Measurements from ENCODE around the gene MVB12B. TPM values are rescaled to one million over a fixed set of nuclear protein-coding genes. Genes with fewer than 3 reads are reported as not detected.

The MVB12B gene
- total and polyA plus RNA-seq, 2 of the 4 experiments (the other 2 are of a cell fraction) = 2.0 to 4.0 TPM

GRCh38 chr9:126435105-126435504 is 108.5 kb downstream of the MVB12B start:
- in situ Hi-C loops (cut with MboI; ENCODE audit: low sequenced_read_pairs) = no loop called here
- Histone ChIP-seq H3K18ac (ENCODE audit: low read depth, low read length) (no peak overlapping the region), H3K4me2 (ENCODE audit: low read depth, low read length) (no peak overlapping the region), H3K4me3 (ENCODE audit: insufficient read depth, low read depth, low read length) (no peak overlapping the region), H2BK20ac (ENCODE audit: low read depth, low read length) (no peak overlapping the region), H3K27ac (ENCODE audit: insufficient read depth, low read length) (no peak overlapping the region), H2AK9ac (replicated peaks; ENCODE audit: low read depth, low read length, poor library complexity) (no peak overlapping the region), H3K9me3 (ENCODE audit: control insufficient read depth, insufficient read depth, low read length) (no peaks in the 10 kb centered on the region), H4K91ac (ENCODE audit: insufficient read depth, low read depth, low read length) (no peak overlapping the region), H4K8ac (ENCODE audit: low read depth in 2 of 2, low read length in 2 of 2) (no peak overlapping the region), H3K27me3 (ENCODE audit: control insufficient read depth, insufficient read depth, low read length) (no peaks in the 10 kb centered on the region), H2AFZ (replicated peaks; ENCODE audit: low read length, poor library complexity) (no peak overlapping the region), H2BK15ac (ENCODE audit: low read depth, low read length) (no peak overlapping the region), H3K23ac (ENCODE audit: low read depth, low read length) (no peak overlapping the region), H4K20me1 (ENCODE audit: insufficient read depth, low read length) (no peaks in the 10 kb centered on the region), H3K36me3 (ENCODE audit: control insufficient read depth, insufficient read depth, low read length) (peaks cover 4% of the 10 kb centered on the region; the same call in 1 of the 2 replicates), H4K5ac (ENCODE audit: low read depth, low read length) (no peak overlapping the region), H3K14ac (replicated peaks; ENCODE audit: low read depth, low read length) (no peak overlapping the region), H2BK5ac (ENCODE audit: low read depth, low read length, poor library complexity, severe bottlenecking) (no peak overlapping the region), H3K9ac (ENCODE audit: low read depth, low read length) (no peak overlapping the region), H3K4ac (ENCODE audit: low read depth, low read length) (no peak overlapping the region), H2AK5ac (ENCODE audit: low read depth, low read length) (no peak overlapping the region), H3K56ac (ENCODE audit: extremely low read depth, insufficient read depth, low read length) (no peak overlapping the region), H3K79me1 (ENCODE audit: low read depth in 1 of 2, low read length in 2 of 2) (no peaks in the 10 kb centered on the region), H3K4me1 (ENCODE audit: control insufficient read depth, insufficient read depth, low read length) (peaks cover 8% of the 10 kb centered on the region), H2BK120ac (ENCODE audit: low read depth, low read length) (no peak overlapping the region), H3K9me1 (ENCODE audit: insufficient read depth, low read length) (no peaks in the 10 kb centered on the region)
- DNase-seq = no peak
- no peak for TF ChIP-seq NFE2L2 (IDR thresholded peaks at IDR 0.05; ENCODE audit: low read depth, low read length)
- no peak for TF ChIP-seq POLR2A (IDR thresholded peaks at IDR 0.05; ENCODE audit: low read depth, low read length)
- no peak for TF ChIP-seq CTCF (conservative IDR thresholded peaks at IDR 0.05; ENCODE audit: low read depth, low read length)
- no peak for TF ChIP-seq USF2 (IDR thresholded peaks at IDR 0.05; ENCODE audit: low read depth, low read length)
- no peak for TF ChIP-seq MAFK (IDR thresholded peaks at IDR 0.05; ENCODE audit: low read depth, low read length)
- TF ChIP-seq RFX5 (IDR thresholded peaks at IDR 0.05; ENCODE audit: low read depth, low read length) = no peak
- no peak for TF ChIP-seq RCOR1 (IDR thresholded peaks at IDR 0.05; ENCODE audit: insufficient replicate concordance, low read length)
- TF ChIP-seq MXI1 (IDR thresholded peaks at IDR 0.05; ENCODE audit: borderline replicate concordance, low read depth, low read length) = no peak
- no peak for TF ChIP-seq CHD1 (IDR thresholded peaks at IDR 0.05; ENCODE audit: low read depth, low read length)
- TF ChIP-seq BHLHE40 (IDR thresholded peaks at IDR 0.05; ENCODE audit: low read depth, low read length) = no peak
- no peak for TF ChIP-seq SMC3 (IDR thresholded peaks at IDR 0.05; ENCODE audit: low read depth, low read length)
- no peak for TF ChIP-seq MAZ (IDR thresholded peaks at IDR 0.05; ENCODE audit: borderline replicate concordance, low read depth, low read length)
- TF ChIP-seq RAD21 (IDR thresholded peaks at IDR 0.05; ENCODE audit: low read length) = no peak
- TF ChIP-seq, protein P1, sequence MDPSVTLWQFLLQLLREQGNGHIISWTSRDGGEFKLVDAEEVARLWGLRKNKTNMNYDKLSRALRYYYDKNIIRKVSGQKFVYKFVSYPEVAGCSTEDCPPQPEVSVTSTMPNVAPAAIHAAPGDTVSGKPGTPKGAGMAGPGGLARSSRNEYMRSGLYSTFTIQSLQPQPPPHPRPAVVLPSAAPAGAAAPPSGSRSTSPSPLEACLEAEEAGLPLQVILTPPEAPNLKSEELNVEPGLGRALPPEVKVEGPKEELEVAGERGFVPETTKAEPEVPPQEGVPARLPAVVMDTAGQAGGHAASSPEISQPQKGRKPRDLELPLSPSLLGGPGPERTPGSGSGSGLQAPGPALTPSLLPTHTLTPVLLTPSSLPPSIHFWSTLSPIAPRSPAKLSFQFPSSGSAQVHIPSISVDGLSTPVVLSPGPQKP (IDR thresholded peaks at IDR 0.05; ENCODE audit: borderline replicate concordance, low read depth, low read length) = no peak
- TF ChIP-seq CEBPB (IDR thresholded peaks at IDR 0.05; ENCODE audit: low read depth, low read length) = no peak
- TF ChIP-seq FOS (IDR thresholded peaks at IDR 0.05; ENCODE audit: low read depth, low read length) = no peak
- intact Hi-C loops (cut with micrococcal nuclease) = no loop called here
- ChIA-PET CTCF (interaction anchor here (0.7 kb wide), 1 partner anchor 19 kb away, joined by 3 read pairs; no protein-coding TSS in a partner anchor), POLR2A (ENCODE audit: unreplicated experiment) (no interaction called here)
- no TSS peak for BruUV-seq (replicated peaks)
- no peak for ATAC-seq (ENCODE audit: low read depth)
- dilution Hi-C loops (cut with HindIII; ENCODE audit: low sequenced_read_pairs, unreplicated experiment) = no loop called here
- WGBS, 2 experiments (ENCODE audit: extremely low coverage in 2 of 2, insufficient read length in 1 of 2) = no CpG with 5 or more reads among the region's 2 CpGs
